T-helper 2 cell treated with Interferon-gamma antibody and Interleukin-4, amounts not matched to agents 5 μg/mL and 100 μg/mL, for 36 hours (primary cell): Measurements from ENCODE around the gene CDK9.
"Not testable (repeated sequence)": the region's sequence is repeated elsewhere in the genome, so short reads cannot be mapped to it uniquely, and the experiment has no call there.

Experiments
- DNase-seq: peaks from one replicate; pipeline ENCODE4 v3.0.0; 2021; ENCODE audit warnings: low spot score
- H3K27ac Mint-ChIP-seq: one replicate; pipeline ENCODE4 v1.8.0; 2021; ENCODE audit warnings: mild to moderate bottlenecking, mixed read lengths
- H3K27me3 Mint-ChIP-seq: one replicate; pipeline ENCODE4 v1.8.0; 2021; ENCODE audit warnings: low read depth, mixed read lengths
- H3K36me3 Mint-ChIP-seq: one replicate; pipeline ENCODE4 v1.8.0; 2021; ENCODE audit warnings: low read depth, mixed read lengths
- H3K4me1 Mint-ChIP-seq: one replicate; pipeline ENCODE4 v1.8.0; 2021; ENCODE audit warnings: low read depth, mixed read lengths
- H3K4me3 Mint-ChIP-seq: one replicate; pipeline ENCODE4 v1.8.0; 2022; ENCODE audit warnings: mild to moderate bottlenecking, moderate library complexity, mixed read lengths
- H3K9me3 Mint-ChIP-seq: one replicate; pipeline ENCODE4 v1.8.0; 2021; ENCODE audit warnings: mixed read lengths

CDK9 gene

GRCh38 chr9:127779136-127779981, 6.5 kb upstream of the CDK9 start:
- Mint-ChIP-seq H3K4me3 (peak overlapping the region; percentile 98), H3K9me3 (no peaks in the 10 kb centered on the region), H3K27ac (peak overlapping the region; percentile 89), H3K36me3 (peaks cover 22% of the 10 kb centered on the region), H3K4me1 (peaks cover 43% of the 10 kb centered on the region), H3K27me3 (no peaks in the 10 kb centered on the region)
- peak; percentile 75 for DNase-seq

GRCh38 chr9:127780126-127780885, 5.5 kb upstream of the CDK9 start:
- Mint-ChIP-seq H3K4me1 (peaks cover 48% of the 10 kb centered on the region), H3K4me3 (no peak overlapping the region), H3K27ac (peak overlapping the region; percentile 57), H3K9me3 (no peaks in the 10 kb centered on the region), H3K36me3 (peaks cover 19% of the 10 kb centered on the region), H3K27me3 (no peaks in the 10 kb centered on the region)
- no peak for DNase-seq

GRCh38 chr9:127780909-127781308, 4.9 kb upstream of the CDK9 start:
- not testable (repeated sequence) for DNase-seq

GRCh38 chr9:127781806-127782205, 4.0 kb upstream of the CDK9 start:
- peak overlapping the region; percentile 73 for H3K27ac Mint-ChIP-seq
- H3K27me3 Mint-ChIP-seq, result no peaks in the 10 kb centered on the region
- peaks cover 17% of the 10 kb centered on the region for H3K36me3 Mint-ChIP-seq
- H3K9me3 Mint-ChIP-seq, result no peaks in the 10 kb centered on the region
- H3K4me1 Mint-ChIP-seq, result peaks cover 51% of the 10 kb centered on the region
- no peak for DNase-seq
- H3K4me3 Mint-ChIP-seq, result peak overlapping the region; percentile 56

More at GRCh38 chr9:127780909-127781308, 4.9 kb upstream of the CDK9 start:
- H3K9me3 Mint-ChIP-seq, H3K4me3 Mint-ChIP-seq, H3K27me3 Mint-ChIP-seq: not testable (repeated sequence)
- H3K36me3 Mint-ChIP-seq, result peaks cover 19% of the 10 kb centered on the region
- peaks cover 48% of the 10 kb centered on the region for H3K4me1 Mint-ChIP-seq
- H3K27ac Mint-ChIP-seq, result peak overlapping the region; percentile 55

- peaks cover 60% of the 10 kb centered on the region for H3K4me1 Mint-ChIP-seq
Observed at GRCh38 chr9:127783111-127784008, 2.5 kb upstream of the CDK9 start.

GRCh38 chr9:127785023-127785932, 556 bp upstream of the CDK9 start:
- H3K36me3 Mint-ChIP-seq, result peaks cover 37% of the 10 kb centered on the region
- peak overlapping the region; percentile 90 for H3K27ac Mint-ChIP-seq
- H3K4me3 Mint-ChIP-seq, result peak overlapping the region; percentile 71
- DNase-seq, result peak; percentile 86
- H3K4me1 Mint-ChIP-seq, result peaks cover 50% of the 10 kb centered on the region
- no peaks in the 10 kb centered on the region for H3K27me3 Mint-ChIP-seq
- H3K9me3 Mint-ChIP-seq, result no peaks in the 10 kb centered on the region

More at GRCh38 chr9:127783111-127784008, 2.5 kb upstream of the CDK9 start:
- peak; percentile 75 for DNase-seq
- H3K27me3 Mint-ChIP-seq, result no peaks in the 10 kb centered on the region
- H3K4me3 Mint-ChIP-seq, result peak overlapping the region; percentile 71
- no peaks in the 10 kb centered on the region for H3K9me3 Mint-ChIP-seq
- H3K27ac Mint-ChIP-seq, result peak overlapping the region; percentile 90
- H3K36me3 Mint-ChIP-seq, result peaks cover 21% of the 10 kb centered on the region

GRCh38 chr9:127786773-127787104, 905 bp downstream of the CDK9 start:
- peaks cover 47% of the 10 kb centered on the region for H3K4me1 Mint-ChIP-seq
- no peak for DNase-seq
- no peaks in the 10 kb centered on the region for H3K27me3 Mint-ChIP-seq
- peak overlapping the region; percentile 86 for H3K27ac Mint-ChIP-seq
- H3K9me3 Mint-ChIP-seq, result no peaks in the 10 kb centered on the region
- peaks cover 42% of the 10 kb centered on the region for H3K36me3 Mint-ChIP-seq
- peak overlapping the region; percentile 96 for H3K4me3 Mint-ChIP-seq

GRCh38 chr9:127788337-127789011, 2.6 kb downstream of the CDK9 start:
- peaks cover 32% of the 10 kb centered on the region for H3K4me1 Mint-ChIP-seq
- no peaks in the 10 kb centered on the region for H3K9me3 Mint-ChIP-seq
- no peaks in the 10 kb centered on the region for H3K27me3 Mint-ChIP-seq
- peaks cover 52% of the 10 kb centered on the region for H3K36me3 Mint-ChIP-seq
- H3K27ac Mint-ChIP-seq, result no peak overlapping the region
- peak overlapping the region; percentile 96 for H3K4me3 Mint-ChIP-seq
- peak; percentile 70 for DNase-seq

GRCh38 chr9:127789179-127789578, 3.3 kb downstream of the CDK9 start:
- peaks cover 27% of the 10 kb centered on the region for H3K4me1 Mint-ChIP-seq
- no peaks in the 10 kb centered on the region for H3K27me3 Mint-ChIP-seq
- DNase-seq, result no peak
- no peak overlapping the region for H3K27ac Mint-ChIP-seq
- H3K36me3 Mint-ChIP-seq, result peaks cover 54% of the 10 kb centered on the region
- H3K9me3 Mint-ChIP-seq, result no peaks in the 10 kb centered on the region
- H3K4me3 Mint-ChIP-seq, result no peak overlapping the region

GRCh38 chr9:127790094-127790855, 4.4 kb downstream of the CDK9 start:
- peaks cover 58% of the 10 kb centered on the region for H3K36me3 Mint-ChIP-seq
- no peaks in the 10 kb centered on the region for H3K27me3 Mint-ChIP-seq
- no peaks in the 10 kb centered on the region for H3K9me3 Mint-ChIP-seq
- H3K4me3 Mint-ChIP-seq, result no peak overlapping the region
- no peak overlapping the region for H3K27ac Mint-ChIP-seq
- peaks cover 20% of the 10 kb centered on the region for H3K4me1 Mint-ChIP-seq
- no peak for DNase-seq

GRCh38 chr9:127791085-127791484, 5.3 kb downstream of the CDK9 start:
- Mint-ChIP-seq H3K27ac (no peak overlapping the region), H3K4me3 (no peak overlapping the region), H3K4me1 (peaks cover 23% of the 10 kb centered on the region), H3K27me3 (no peaks in the 10 kb centered on the region), H3K36me3 (peaks cover 58% of the 10 kb centered on the region), H3K9me3 (no peaks in the 10 kb centered on the region)
- DNase-seq, result no peak
